ENCODE results near the gene INKA1. TPM values are rescaled to one million over a fixed set of nuclear protein-coding genes. Genes with fewer than 3 reads are reported as not detected.
A peak's percentile ranks its signal among the peaks of the same experiment; 100 is the strongest.

INKA1 gene
- total RNA-seq, 1 donor = 4.7 TPM

DNA sequence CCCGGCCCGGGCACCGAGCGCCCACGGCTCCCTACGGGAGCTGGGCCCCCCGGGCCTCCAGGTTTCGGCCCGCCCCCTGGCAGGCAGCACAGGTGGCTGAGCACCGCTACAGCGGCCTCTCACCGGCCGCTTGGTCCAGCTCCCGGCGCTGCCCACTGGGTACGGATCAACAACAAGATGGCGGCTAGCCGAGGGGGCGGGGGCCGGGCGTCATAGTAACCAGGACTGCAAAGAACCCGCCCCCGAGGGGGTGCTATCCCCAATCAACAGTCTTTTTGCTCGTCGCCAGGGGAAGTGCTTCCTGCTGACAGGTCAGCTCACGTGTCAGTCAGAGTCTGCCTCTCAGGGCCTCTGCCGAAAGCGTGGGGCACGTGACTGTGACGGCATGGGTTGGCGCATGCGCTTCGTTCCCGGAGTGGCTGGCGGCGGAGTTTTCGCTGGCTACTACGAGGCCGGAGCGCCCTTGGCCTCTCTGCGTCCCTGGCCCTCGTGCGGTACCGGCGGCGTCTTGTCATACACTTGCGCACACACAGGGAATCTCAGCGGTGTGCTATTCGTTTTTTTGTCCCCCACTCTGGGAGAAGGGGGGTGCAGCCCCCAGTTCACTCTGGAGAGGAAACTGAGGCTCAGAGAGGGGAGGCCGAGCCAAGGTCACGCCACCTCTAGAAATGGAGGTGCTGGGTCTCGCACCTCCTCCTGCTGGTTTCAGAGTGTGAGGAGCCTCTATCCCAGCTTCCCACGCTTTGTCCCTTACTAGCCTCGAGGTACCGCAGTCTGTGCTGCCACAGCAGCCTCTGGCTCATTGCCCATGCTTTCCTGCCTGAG lies 16.5 kb upstream of the INKA1 start, which contains the start of gene IP6K1:
IP6K1 (minus strand) TSS at position 186 of the 825 bp plus-strand sequence. CDS start 38,502 bp downstream, outside the sequence.
- TF ChIP-seq, protein P1, sequence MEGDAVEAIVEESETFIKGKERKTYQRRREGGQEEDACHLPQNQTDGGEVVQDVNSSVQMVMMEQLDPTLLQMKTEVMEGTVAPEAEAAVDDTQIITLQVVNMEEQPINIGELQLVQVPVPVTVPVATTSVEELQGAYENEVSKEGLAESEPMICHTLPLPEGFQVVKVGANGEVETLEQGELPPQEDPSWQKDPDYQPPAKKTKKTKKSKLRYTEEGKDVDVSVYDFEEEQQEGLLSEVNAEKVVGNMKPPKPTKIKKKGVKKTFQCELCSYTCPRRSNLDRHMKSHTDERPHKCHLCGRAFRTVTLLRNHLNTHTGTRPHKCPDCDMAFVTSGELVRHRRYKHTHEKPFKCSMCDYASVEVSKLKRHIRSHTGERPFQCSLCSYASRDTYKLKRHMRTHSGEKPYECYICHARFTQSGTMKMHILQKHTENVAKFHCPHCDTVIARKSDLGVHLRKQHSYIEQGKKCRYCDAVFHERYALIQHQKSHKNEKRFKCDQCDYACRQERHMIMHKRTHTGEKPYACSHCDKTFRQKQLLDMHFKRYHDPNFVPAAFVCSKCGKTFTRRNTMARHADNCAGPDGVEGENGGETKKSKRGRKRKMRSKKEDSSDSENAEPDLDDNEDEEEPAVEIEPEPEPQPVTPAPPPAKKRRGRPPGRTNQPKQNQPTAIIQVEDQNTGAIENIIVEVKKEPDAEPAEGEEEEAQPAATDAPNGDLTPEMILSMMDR (IDR thresholded peaks at IDR 0.05; ENCODE audit: insufficient read depth, low read depth, low read length) = no peak

DNA sequence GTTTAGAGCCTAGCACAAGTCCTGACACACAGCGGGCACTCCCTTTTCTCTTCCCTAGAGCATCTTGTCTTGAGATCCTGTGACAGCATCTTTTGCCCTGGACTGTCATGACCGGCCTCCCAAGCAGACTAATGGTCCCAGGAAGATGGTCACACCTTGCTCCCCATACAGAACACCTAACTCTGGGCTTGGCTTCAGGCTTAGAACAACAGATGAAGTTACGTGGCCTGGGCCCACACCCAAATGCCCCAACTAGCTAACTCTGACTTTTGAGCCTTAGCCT lies 15.9 kb upstream of the INKA1 start:
- H3K4me3 ChIP-seq (ENCODE audit: low read depth, low read length) = no peak overlapping the region
- no peak for DNase-seq (ENCODE audit: low read depth)
- TF ChIP-seq, protein P1 (IDR thresholded peaks at IDR 0.05; ENCODE audit: insufficient read depth, low read depth, low read length) = no peak

More for the DNA sequence above, 16.5 kb upstream of the INKA1 start, which contains the start of gene IP6K1:
- DNase-seq (ENCODE audit: low read depth) = peak; percentile 100
- peak within 1 kb of the TSS; percentile 87 for H3K4me3 ChIP-seq (ENCODE audit: low read depth, low read length)

DNA sequence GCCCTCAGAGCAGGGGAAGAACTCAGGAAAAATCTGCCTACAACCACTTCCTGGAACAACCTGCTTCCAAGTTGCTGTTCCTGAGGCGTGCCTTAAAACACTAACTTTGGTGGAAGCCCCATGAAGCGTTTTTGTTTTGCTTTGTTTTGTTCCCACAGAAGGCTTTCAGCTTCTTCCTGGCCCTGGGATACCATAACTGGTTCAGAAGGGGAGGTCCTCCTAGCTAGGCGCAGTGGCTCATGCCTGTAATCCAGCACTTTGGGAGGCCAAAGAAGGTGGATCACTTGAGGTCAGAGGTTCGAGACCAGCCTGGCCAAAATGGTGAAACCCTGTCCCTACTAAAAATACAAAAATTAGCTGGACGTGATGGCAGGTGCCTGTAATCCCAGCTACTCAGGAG lies 15.5 kb upstream of the INKA1 start:
- TF ChIP-seq, protein P1 (IDR thresholded peaks at IDR 0.05; ENCODE audit: insufficient read depth, low read depth, low read length) = no peak
- H3K4me3 ChIP-seq (ENCODE audit: low read depth, low read length) = no peak overlapping the region
- no peak for DNase-seq (ENCODE audit: low read depth)

DNA sequence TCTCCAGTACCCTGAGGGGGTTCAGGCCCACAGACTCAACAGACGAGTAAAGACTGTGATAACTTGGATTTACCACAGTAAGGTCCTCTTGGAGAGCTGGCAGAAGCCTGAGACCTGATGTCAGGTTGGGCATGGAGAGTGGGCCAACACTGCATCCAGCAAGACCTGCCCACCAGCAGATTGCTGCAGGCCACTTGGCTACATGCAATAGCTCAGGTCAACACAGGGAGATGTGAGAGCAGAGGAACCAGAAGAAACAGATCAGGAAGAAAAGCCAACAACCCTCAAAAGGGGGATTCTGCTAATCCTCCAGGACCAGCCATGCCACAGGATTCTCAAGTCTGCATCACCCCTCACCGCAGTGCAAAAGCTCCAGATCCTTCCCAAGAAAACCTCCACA lies 15.0 kb upstream of the INKA1 start:
- H3K4me3 ChIP-seq (ENCODE audit: low read depth, low read length) = no peak overlapping the region

DNA sequence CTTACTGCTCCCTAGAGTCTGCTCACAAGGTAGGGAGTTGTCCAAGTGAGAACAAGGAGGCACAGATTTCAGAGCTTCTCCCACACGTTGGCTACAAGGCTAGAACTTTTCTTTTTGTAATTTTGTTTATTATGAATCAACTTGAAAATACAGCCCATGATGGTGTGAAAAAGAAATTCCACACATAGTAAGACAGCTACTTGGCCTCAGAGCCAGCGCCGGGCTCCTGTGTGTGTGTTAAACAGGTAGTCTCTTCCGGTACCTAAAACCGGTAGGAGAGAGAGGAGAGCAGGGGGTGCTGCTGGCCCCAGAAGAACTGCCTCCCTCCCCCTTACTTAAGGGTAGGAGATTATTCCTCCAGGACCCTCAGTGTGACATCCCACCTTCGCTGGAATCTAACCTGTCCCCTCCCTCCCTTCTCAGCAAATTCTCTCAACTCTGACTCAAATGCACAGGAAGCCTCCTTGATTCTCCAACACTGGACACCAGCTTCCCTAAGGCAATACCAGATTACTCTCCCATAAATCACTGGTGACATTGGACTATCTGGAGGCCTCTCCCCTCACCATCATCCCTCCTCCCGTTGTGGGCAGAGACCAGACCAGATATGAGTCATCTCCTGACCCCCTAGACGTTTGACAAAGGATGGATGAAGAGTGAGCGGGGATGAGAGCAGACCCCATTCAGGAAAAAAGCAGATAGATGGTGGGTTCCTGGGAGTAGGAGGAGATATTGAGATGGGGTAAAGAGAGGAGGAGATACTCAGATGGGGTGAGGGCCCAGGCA lies 12.2 kb upstream of the INKA1 start:
- TF ChIP-seq, protein P1 (IDR thresholded peaks at IDR 0.05; ENCODE audit: insufficient read depth, low read depth, low read length) = no peak
- no peak overlapping the region for H3K4me3 ChIP-seq (ENCODE audit: low read depth, low read length)
- peak; percentile 38 for DNase-seq (ENCODE audit: low read depth)

More for the DNA sequence above, 15.0 kb upstream of the INKA1 start:
- TF ChIP-seq, protein P1 (IDR thresholded peaks at IDR 0.05; ENCODE audit: insufficient read depth, low read depth, low read length) = no peak
- no peak for DNase-seq (ENCODE audit: low read depth)

DNA sequence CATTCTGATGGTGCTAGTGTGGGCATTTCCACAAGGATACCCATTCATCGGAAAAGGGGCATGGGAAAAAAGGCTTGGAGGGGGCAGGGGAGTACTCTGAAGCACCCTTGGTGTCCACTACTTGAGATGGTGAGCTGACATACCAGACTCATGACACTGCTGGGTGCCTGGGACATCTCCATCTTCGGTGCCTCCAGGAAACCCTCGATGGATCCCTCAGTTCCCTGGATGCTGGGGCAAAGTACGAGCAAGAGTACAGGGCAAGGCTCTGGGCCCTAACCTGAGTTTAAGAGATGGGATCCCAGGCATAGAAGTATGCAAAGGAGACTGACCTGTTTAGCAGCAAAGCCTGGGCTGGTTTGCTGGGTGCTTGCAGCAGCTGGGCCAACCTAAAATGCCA lies 11.5 kb upstream of the INKA1 start:
- H3K4me3 ChIP-seq (ENCODE audit: low read depth, low read length) = no peak overlapping the region
- DNase-seq (ENCODE audit: low read depth) = no peak
- TF ChIP-seq, protein P1 (IDR thresholded peaks at IDR 0.05; ENCODE audit: insufficient read depth, low read depth, low read length) = no peak
